ENCODE measurements around the gene RAX.

Gene RAX

DNA sequence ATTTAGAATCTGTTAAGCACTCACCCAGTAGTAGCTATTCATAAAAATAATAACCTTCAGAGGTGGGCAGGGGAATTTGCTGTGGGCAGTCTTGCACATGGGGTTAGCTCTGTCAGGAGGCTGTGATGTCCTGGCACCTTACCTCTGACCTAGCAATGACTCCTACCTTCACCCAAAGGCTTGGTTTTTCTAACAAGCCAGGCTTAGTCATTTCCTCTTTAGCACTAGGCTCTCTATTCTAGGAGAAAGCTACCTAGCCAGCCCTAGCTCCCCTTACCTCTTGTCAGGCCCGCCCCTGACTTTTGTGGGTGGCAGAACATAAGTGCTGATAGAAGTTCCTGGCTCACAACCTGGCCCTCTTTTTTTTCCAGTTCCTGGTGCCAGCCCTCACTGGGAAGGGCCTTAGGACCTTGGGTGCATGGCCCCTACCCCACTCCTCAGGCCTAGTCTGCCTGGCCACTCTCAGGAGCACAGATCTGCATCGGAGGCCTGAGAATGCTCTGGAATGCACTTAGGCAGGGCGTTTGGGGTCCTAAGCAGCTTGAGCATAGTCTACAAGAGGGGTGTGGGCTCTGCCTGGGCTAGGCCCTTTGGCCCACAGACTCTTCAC lies 27.5 kb upstream of the RAX start:
- Histone ChIP-seq H3K36me3 (ENCODE audit: control insufficient read depth, insufficient read depth, low read length) (no peaks in the 10 kb centered on the region), H3K4me3 (replicated peaks; ENCODE audit: low read depth, low read length) (no peak overlapping the region), H3K27me3 (replicated peaks; ENCODE audit: control insufficient read depth, insufficient read depth, low read length) (peaks cover 1% of the 10 kb centered on the region; the same call in 1 of the 2 replicates)
- TF ChIP-seq, protein P1, sequence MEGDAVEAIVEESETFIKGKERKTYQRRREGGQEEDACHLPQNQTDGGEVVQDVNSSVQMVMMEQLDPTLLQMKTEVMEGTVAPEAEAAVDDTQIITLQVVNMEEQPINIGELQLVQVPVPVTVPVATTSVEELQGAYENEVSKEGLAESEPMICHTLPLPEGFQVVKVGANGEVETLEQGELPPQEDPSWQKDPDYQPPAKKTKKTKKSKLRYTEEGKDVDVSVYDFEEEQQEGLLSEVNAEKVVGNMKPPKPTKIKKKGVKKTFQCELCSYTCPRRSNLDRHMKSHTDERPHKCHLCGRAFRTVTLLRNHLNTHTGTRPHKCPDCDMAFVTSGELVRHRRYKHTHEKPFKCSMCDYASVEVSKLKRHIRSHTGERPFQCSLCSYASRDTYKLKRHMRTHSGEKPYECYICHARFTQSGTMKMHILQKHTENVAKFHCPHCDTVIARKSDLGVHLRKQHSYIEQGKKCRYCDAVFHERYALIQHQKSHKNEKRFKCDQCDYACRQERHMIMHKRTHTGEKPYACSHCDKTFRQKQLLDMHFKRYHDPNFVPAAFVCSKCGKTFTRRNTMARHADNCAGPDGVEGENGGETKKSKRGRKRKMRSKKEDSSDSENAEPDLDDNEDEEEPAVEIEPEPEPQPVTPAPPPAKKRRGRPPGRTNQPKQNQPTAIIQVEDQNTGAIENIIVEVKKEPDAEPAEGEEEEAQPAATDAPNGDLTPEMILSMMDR (IDR thresholded peaks at IDR 0.05; ENCODE audit: insufficient read depth, low read length, poor library complexity, severe bottlenecking): no peak
- no peak for DNase-seq (ENCODE audit: extremely low read depth, insufficient read length)

DNA sequence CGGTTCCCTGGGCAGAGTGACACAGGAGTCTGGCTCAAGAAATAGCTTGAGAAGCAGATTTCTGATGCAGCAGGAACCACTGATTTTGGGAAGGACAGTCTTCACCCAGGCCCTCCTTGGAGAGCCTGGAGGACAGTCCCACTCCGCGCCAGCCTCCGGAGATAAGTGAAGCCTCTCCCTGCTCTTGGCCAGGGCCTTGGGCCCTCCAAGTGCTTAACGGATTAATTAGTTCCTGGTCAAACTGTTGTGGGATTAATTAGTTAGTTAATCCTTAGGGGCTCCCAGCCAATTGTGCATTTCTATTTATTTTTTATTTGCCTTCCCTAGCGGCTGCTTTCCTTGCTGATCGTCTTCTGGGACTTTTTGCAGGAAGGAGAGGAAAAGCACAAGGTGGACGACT lies 25.6 kb upstream of the RAX start:
- Histone ChIP-seq H3K4me3 (replicated peaks; ENCODE audit: low read depth, low read length) (no peak overlapping the region), H3K36me3 (ENCODE audit: control insufficient read depth, insufficient read depth, low read length) (no peaks in the 10 kb centered on the region), H3K27me3 (replicated peaks; ENCODE audit: control insufficient read depth, insufficient read depth, low read length) (peaks cover 1% of the 10 kb centered on the region; the same call in 1 of the 2 replicates)
- DNase-seq (ENCODE audit: extremely low read depth, insufficient read length): no peak
- TF ChIP-seq, protein P1 (IDR thresholded peaks at IDR 0.05; ENCODE audit: insufficient read depth, low read length, poor library complexity, severe bottlenecking): no peak

DNA sequence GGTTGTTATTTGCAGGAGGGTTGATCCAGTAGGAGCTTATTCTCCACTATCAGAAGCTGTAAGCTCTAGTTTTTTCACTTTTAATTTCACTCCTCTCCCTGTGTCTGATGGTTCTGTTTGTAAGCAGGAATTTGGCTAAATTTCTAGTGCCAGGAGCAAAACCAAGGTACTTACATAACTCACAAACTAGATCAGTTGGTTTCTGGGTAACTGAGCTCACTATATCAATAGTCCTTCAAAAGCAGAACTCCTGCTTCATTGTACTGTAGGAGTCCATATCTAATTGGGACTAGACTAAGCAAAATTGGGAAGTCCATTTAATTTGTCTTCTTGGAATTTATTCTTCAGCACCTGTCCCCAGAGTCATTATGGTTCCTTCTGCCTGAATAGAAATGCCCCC lies 20.1 kb upstream of the RAX start:
- TF ChIP-seq, protein P1 (IDR thresholded peaks at IDR 0.05; ENCODE audit: insufficient read depth, low read length, poor library complexity, severe bottlenecking): no peak
- no peaks in the 10 kb centered on the region for H3K36me3 ChIP-seq (ENCODE audit: control insufficient read depth, insufficient read depth, low read length)
- no peak for DNase-seq (ENCODE audit: extremely low read depth, insufficient read length)

DNA sequence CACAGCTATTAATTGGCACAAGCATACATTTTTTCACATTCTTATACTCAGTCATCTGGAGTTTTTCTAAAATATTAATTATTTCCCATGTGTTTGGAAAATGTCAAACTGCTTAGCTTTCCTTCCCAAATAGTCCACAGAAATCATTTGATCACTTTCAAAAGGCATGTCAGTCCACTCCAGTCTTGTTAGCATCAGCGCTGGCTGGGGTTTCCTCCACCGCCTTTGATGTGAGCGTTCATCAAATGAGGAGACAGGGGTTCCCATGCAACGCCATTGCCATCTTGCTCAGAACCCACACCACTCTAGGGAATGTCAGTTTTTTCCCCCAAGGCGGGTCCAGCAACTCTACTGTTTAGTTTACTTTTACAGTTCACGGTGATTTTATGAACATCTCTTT lies 13.1 kb upstream of the RAX start:
- Histone ChIP-seq H3K36me3 (ENCODE audit: control insufficient read depth, insufficient read depth, low read length) (no peaks in the 10 kb centered on the region), H3K4me3 (replicated peaks; ENCODE audit: low read depth, low read length) (no peak overlapping the region), H3K27me3 (replicated peaks; ENCODE audit: control insufficient read depth, insufficient read depth, low read length) (no peaks in the 10 kb centered on the region; the same call in none of the 2 replicates)
- TF ChIP-seq, protein P1 (IDR thresholded peaks at IDR 0.05; ENCODE audit: insufficient read depth, low read length, poor library complexity, severe bottlenecking): no peak
- no peak for DNase-seq (ENCODE audit: extremely low read depth, insufficient read length)

More for the DNA sequence above, 20.1 kb upstream of the RAX start:
- H3K27me3 ChIP-seq (replicated peaks; ENCODE audit: control insufficient read depth, insufficient read depth, low read length): no peaks in the 10 kb centered on the region
- no peak overlapping the region for H3K4me3 ChIP-seq (replicated peaks; ENCODE audit: low read depth, low read length)

DNA sequence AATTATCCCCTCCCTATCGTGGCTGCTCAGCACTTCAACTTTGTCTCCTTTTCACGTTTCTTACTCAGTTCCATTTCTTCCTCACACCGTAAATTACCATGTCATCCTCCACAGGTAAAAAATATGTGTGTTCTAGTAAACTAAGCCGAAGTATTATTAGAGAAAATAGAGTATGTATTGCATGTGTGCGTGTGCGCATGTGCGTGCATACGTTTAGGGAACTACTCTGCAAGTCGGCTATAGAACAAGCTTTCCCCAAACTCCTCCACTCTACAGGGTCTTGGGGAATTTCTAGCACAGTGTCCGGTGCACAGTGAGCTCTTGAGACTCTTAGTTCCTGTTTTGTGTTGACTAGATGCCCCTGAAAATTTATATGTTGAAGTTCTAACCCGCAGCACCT lies 9.1 kb upstream of the RAX start:
- H3K27me3 ChIP-seq (replicated peaks; ENCODE audit: control insufficient read depth, insufficient read depth, low read length): peaks cover 5% of the 10 kb centered on the region
- TF ChIP-seq, protein P1 (IDR thresholded peaks at IDR 0.05; ENCODE audit: insufficient read depth, low read length, poor library complexity, severe bottlenecking): no peak
- no peak overlapping the region for H3K4me3 ChIP-seq (replicated peaks; ENCODE audit: low read depth, low read length)
- no peak for DNase-seq (ENCODE audit: extremely low read depth, insufficient read length)
- H3K36me3 ChIP-seq (ENCODE audit: control insufficient read depth, insufficient read depth, low read length): no peaks in the 10 kb centered on the region

DNA sequence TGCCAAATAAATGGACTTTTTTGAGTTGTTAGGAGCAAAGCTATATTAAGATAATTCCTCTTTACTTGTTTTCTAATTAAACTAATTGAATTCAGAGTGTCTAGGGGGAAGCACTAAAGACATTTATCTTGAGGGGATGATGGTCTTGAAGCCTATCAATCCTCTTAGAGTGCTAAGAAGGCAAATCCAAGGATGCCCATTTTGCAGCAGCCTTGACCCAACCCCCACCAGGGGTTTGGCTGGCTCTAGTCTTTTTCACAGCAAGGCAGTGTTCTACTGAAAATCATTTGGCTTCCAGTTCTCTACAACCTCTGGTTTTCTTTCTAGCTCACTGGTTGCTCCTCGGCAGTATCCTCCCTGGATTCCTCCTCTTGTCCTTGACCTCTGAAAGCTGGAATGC lies 6.5 kb upstream of the RAX start:
- no peak overlapping the region for H3K4me3 ChIP-seq (replicated peaks; ENCODE audit: low read depth, low read length)
- no peak for DNase-seq (ENCODE audit: extremely low read depth, insufficient read length)
- TF ChIP-seq, protein P1 (IDR thresholded peaks at IDR 0.05; ENCODE audit: insufficient read depth, low read length, poor library complexity, severe bottlenecking): no peak
- H3K36me3 ChIP-seq (ENCODE audit: control insufficient read depth, insufficient read depth, low read length): no peaks in the 10 kb centered on the region
- peaks cover 6% of the 10 kb centered on the region for H3K27me3 ChIP-seq (replicated peaks; ENCODE audit: control insufficient read depth, insufficient read depth, low read length)
